GM21737 (cell line): ENCODE data around the gene UBXN11.
"Not testable (repeated sequence)": the region's sequence is repeated elsewhere in the genome, so short reads cannot be mapped to it uniquely, and the experiment has no call there.

Experiments used
- ATAC-seq: cut with Tn5 transposase; IDR thresholded peaks from one replicate; pipeline ENCODE4 v1.9.1; 2021; ENCODE audit warnings: mild to moderate bottlenecking, moderate library complexity; ENCODE audit not compliant: unreplicated experiment

Gene UBXN11

DNA sequence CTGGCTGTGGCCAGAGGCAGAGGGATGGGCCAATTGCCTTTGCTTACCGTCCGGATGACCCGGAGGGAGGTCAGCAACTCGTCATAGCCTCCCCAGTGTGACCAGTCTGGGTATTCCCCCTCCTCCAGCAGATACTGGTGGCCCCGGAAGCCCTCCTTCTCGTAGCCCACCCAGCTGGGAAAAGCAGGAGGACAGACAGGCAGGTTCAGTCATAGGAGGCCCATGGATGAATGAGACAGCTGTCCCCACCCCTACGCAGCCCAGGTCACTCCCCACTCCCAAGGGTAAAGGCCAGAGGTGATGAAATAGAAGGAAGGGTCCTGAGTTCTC lies 30.7 kb upstream of the UBXN11 start:
- no peak for ATAC-seq

DNA sequence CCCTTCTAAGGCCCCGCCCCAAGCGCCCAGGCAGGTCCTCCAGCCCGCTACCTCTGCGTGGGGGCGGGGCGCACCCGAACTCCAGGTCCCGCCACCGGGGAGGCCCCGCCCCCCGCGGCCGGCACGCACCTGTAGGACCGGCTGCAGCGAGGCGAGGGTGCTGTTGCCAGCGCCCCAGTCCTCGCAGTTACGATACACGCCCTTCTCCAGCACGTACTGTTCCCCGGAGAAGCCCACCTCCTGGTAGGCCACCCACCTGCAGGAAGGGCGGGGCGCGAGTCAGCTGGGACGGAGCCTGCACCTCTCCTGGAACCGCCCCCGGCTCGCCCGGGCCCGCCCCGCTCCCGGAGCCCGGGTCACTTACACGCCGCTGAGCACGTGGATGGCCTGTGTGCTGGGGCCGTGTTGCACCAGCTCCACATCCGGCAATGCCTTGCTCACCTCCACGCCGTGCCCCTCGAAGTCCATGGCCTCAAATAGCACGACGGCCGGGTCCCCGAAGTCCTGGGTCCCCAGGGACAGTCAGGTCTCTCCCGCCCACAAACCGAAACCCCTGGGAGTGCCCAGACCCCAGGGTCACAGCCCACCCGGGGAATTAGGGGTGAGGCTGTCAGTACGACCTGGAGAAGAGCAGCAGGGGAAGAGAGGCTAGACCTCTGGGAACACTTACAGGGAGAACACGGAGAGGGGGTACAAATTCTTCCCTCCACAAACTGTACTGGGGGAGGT lies 30.2 kb upstream of the UBXN11 start:
- ATAC-seq = peak; percentile 79

DNA sequence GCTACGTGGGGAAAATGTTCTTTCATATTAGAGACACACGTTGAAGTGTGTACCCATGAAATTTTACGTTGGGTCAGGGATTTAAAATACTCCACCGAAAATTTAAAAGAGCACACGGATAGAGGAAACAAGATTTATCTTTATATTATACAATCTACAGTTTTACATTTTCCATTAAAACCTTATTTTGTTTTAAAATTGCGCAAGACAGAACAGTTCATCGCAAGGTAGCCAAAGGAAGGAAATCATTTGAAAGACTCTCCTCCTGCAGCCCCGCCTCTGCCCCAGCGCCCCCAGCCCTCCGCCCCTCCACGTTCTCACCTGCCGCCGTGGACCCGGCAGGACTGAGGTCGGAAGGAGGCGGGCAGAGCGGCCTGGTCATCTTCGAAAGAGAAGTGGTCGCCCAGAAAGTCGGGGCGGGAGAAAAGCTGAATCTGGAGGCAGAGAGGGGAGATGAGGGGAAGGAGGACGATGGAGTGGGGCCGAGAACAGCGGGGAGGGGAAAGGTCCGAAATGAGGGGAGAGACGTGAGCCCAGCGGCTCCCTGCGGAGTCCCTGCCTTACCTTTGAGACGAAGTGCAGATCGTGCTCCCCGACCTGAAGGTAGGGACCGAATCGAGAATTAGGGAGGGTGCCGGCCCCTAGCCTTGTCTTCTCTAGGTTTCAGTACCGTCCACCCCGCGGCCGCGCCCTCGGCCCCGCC lies 29.5 kb upstream of the UBXN11 start:
- no peak for ATAC-seq

DNA sequence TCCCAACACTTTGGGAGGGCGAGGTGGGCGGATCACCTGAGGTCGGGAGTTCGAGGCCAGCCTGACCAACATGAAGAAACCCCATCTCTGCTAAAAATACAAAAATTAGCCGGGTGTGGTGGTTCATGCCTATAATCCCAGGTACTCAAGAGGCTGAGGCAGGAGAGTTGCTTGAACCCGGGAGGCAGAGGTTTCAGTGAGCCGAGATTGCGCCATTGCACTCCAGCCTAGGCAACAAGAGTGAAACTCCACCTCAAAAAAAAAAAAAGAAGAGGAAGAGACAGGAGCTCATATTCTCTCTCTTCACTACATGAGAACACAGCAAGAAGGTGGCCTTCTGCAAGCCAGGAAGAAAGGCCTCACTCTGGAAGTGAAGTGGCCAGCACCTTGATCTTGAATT lies 26.9 kb upstream of the UBXN11 start:
- not testable (repeated sequence) for ATAC-seq

DNA sequence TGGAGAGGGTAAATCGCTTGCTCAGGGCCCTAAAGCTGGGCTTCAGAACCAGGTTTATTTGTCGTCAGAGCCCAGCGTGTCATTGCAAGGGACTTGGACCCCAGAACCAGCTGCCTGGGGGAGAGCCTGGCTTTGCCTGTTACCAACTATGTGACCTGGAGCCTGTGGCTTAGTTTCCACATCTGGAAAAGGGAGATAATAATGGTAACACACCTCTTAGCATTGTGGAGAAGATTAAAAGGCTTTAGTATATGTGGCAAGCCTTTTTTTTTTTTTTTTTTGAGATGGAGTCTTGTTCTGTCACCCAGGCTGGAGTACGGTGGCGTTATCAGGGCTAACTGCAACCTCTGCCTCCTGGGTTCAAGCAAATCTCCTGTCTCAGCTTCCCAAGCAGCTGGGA lies 23.8 kb upstream of the UBXN11 start:
- ATAC-seq = no peak

DNA sequence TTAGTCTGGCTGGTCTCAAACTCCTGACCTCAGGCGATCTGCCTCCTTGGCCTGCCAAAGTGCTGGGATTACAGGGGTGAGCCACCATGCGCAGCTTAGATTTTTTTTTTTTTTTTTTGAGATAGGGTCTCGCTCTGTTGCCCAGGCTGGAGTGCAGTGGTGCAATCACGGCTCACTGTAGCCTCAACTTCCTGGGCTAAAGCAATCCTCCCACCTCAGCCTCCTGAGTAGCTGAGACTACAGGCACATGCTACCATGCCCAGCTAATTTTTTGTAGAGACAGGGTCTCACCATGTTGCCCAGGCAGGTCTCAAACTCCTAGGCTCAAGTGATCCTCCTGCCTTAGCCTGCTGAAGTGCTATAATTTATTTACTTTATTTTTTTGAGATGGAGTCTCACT lies 22.9 kb upstream of the UBXN11 start:
- ATAC-seq = not testable (repeated sequence)

DNA sequence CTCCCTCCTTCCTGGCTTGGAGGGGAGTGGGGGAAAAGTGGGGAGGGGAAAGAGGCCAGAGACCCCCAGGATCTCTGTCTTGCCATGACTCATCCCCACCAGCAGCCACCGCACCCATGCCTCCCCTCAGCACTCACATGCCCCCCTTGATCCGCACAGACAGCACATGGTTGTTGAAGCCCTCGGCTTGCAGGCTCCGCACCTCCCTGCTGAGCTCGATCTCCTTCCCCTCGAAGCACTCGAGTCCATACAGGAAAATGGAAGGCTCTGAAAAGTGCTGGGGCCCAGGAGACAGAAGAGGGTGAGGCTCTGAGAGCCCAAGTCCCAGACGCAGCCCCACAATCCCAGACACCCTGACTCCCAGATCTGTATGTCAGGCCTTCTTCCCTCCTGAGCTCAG lies 22.2 kb upstream of the UBXN11 start:
- no peak for ATAC-seq

DNA sequence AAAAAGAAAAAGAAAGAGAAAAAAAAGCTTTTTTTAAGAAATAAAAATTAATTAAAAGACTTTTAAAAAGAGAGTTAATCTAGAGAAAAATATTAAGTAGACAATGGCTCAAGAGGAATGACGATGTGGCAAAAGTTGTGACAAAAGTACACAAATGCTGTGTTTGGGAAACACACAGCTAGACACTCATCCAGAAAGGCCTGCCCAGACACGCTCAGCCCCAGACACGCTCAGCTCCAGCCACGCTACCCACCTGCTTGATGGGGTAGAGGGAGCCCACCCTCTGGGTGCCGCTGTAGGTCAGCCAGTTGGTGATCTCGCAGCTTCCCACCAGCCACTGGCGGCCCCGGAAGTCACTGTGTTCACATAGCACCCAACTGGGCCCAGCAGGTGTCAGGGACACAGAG lies 21.5 kb upstream of the UBXN11 start:
- no peak for ATAC-seq

DNA sequence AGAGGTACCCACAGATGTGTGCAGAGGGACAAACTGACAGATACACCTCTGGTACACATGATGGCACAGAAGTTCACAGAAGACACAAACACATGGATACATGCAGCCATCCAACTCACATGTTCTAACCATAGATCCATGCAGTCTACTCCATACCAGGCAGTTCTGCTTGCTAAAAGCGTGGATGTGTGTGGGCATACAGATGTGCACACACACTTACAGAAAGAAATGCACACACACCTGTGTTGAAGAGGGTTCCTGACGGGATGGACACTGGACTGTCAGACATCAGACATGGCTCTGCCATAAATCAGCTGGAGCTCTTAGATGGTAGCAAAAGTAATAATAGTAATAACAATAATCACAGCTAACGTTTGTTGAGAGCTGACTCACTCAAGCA lies 18.1 kb upstream of the UBXN11 start:
- no peak for ATAC-seq

DNA sequence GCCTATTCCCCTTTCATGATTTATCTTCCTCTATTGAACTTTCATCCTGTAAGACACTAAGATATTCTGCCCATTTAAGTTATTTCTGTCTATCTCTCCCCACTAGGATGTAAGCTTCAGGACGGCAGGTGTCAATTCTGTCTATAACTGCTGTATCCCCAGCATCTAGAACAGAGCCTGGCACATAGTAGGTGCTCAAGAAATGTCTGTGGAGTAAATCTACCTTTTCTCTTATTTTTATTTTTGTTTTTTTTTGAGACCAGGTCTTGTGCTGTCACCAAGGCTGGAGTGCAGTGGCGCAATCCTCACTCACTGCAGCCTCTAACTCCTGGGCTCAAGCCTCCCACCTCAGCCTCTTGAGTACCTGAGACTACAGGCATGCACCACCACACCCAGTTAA lies 16.9 kb upstream of the UBXN11 start:
- no peak for ATAC-seq

DNA sequence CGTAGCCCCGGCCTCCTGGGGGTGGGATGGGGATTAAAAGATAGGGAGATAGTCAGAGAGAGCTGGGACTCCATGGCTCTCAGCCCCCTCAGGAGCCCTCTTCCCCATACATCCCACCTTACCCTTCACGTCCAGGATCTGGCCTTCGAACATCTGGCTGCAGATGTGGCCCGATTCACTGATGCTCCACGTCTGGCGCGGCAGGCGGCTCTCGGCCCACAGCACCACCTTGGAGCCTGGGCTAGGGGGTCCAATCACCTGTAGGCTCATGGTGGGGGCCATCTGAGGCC lies 15.6 kb upstream of the UBXN11 start:
- ATAC-seq = no peak

DNA sequence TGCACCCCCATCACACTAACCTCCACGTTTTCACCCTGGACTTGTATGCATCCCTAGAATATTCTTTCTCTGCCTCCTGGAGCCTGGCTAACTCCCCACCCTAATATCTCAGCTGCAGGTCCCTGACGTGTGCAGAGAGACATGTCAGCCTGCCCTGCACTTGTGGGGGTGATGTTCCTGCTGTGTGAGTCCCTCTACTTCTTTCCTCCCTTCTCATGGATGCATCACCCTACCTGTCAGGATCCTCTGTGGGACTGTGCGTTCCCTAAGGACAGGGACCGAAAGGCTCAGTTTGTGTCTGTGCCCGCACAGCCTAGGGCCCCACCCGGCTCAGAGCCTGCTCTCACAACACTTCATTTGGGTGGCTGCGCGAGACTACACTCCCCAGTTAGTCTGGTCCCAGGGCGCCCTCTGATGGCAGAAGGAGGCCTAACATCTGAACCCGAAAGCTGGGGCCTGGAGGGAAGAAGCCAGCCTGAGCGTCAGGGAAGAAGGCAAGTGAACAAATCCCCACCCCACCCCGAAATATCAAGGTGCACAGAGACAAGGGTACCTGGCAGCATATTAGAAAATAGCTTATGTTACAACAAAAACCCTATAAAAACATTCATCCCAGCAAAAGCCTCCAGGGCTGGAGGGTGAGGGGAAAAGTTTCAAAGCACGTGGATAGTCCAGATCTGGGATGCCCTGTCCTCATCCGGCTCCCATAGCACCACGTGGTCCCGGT lies 15.0 kb upstream of the UBXN11 start:
- no peak for ATAC-seq

DNA sequence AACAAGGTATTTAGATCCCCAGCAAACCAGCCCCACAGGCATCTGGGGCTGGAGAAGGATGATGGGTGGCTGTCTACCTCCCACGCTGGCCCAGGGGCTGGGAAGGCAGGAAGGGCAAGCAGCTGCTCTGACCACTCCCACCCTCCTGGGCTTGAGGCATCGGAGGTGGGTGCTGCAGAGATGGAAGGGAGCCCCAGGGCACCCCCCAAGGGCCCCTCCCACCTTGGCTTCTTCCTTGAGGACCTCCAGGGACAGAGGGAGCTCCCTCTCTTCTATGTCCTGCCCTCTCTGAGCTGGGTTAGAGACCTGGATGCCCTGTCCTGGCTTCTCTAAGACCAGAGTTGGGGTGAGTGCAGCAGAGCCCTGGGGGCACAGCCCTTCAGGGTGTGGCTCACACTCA lies 14.5 kb upstream of the UBXN11 start:
- ATAC-seq = no peak

DNA sequence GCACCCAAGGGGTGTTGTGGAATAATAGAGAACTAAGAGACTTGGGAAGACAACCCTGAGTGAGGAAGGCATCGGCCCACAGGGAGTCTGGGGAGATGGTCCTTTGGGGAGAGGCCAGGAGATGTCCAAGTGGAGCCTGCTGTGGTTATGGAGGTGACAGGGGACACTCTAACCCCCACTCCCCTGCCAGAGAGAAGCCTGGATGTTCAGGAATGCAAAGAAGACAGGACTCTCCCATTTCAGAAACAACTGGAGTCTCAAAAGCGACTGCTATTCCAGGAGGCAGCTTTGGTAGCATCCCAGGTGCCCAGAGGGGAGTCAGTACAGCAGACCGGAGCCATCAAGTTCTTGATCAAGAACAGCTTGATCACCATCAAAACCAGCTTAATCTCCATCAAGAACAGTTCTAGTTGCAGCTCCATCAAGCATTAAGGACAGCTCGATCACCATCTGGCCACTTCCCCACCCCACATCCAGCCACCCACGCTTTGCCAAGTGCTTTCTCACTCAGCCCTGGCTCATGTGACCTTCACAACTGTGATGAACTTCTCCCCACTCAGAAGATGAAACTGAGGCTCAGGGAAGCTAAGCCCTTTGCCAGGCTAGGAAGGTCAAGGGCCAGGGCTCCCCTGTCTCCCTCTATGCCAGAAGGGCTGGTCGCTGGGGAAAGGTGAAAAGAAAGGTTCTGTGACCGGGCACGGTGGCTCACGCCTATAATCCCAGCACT lies 12.1 kb upstream of the UBXN11 start:
- no peak for ATAC-seq

DNA sequence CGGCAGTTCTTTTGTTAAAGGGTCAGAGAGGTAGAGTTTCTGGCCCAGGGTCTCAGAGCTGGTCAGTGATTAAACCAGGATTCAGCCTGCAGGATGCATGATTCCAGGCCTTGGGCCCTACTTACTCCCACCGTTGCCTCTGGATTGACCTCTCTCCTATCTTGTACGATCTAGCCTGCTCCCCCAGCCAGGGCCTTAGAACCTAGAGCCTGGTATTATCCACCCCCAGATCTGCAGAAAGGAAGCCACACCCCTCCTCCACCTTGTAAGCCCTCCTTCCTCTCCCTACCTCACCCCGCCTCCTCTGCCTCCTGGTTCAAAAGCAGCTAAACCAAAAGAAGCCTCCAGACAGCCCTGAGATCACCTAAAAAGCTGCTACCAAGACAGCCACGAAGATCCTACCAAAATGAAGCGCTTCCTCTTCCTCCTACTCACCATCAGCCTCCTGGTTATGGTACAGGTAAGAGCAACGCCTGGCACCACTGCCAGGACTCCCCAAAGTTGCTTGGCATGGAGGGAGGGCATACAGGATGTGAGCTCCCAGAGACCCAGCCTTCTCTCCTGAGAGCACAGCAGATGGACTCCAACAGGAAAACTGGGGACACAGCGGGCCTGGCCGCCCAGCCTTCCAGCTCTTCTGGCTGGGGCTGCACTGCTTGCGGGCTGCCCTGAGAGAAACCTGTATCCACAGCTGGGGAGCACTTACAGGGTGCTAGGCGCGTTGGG lies 11.3 kb upstream of the UBXN11 start, which contains the start of gene CD52:
CD52 (plus strand) TSS at position 347 of the 726 bp plus-strand sequence; CDS start at position 407, 60 bp downstream.
- peak; percentile 41 for ATAC-seq

DNA sequence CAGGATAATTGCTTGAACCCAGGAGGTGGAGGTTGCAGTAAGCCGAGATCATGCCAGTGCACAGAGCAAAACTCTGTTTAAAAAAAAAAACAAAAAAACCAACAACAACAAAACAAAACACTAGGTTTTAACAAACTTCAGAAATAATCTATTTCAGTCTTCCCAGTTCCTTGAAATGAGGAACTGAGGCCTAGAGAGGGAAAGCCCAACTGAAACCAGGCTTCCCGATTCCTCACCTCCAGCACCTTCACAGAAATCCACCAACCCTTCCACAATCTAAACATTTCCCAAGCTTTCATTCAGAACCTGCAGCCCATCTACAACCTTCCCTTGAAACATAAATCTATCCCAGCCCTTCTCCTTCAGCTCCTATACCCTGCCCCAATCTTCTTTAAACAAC lies 10.7 kb upstream of the UBXN11 start:
- no peak for ATAC-seq

DNA sequence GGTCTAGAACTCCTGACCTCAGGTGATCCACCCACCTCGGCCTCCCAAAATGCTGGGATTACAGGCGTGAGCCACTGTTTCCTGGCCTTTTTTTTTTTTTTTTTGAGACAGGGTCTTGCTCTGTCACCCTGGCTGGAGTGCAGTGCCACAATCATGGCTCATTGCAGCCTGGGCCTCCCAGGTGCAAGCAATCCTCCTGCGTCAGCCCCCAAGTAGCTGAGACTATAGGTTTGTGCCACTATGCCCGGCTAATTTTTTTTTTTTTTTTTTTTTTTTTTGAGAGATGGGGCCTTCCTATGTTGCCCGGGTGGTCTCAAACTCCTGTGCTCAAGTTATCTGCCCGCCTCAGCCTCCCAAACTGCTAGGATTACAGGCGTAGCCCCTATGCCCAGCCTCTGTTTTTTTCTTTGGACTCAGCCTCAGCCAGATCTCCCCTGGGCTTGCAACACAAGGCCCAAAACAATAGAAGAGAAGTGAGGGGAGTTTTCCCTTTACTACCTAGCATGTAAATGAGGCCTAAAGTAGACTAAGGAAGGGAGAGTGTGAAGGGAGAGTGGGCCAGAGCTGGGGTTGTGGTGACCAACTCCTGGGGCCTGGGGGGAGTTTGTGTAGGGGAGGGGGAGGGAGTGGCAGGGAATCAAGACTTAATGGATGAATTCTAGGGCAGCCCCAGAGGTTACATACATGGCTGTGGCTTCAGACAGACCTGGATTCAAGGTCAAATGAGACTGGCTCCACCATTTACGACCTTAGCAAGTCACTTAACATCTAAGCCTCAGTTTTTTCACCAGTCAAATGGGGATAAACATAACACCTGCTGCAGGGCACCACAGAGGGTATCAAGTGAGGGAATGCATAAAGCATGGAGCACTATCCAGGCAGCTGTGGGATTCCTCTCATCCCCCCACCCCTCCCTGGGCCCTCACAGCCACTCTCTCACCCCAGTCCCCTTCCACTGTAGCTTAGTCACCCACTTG lies 9.7 kb upstream of the UBXN11 start:
- ATAC-seq = no peak

DNA sequence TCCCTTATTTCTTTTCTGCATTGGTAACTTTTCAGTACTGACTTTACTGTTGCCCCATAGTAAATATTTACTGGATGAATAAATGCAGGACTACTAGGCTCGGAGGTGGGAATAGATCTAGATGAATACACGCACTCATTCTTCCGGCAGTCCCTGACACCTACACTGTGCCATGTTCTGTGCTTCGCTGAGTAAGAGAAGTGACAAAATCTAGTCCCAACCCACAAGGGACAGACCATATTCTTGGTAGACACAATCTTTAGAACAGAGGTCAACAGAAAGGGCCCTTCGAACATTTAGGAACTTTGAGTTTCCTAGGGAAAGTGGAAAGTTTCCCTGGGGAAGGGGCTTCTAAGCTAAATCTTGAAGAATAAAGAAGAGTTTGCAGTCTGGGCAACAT lies 8.1 kb upstream of the UBXN11 start:
- ATAC-seq = no peak

DNA sequence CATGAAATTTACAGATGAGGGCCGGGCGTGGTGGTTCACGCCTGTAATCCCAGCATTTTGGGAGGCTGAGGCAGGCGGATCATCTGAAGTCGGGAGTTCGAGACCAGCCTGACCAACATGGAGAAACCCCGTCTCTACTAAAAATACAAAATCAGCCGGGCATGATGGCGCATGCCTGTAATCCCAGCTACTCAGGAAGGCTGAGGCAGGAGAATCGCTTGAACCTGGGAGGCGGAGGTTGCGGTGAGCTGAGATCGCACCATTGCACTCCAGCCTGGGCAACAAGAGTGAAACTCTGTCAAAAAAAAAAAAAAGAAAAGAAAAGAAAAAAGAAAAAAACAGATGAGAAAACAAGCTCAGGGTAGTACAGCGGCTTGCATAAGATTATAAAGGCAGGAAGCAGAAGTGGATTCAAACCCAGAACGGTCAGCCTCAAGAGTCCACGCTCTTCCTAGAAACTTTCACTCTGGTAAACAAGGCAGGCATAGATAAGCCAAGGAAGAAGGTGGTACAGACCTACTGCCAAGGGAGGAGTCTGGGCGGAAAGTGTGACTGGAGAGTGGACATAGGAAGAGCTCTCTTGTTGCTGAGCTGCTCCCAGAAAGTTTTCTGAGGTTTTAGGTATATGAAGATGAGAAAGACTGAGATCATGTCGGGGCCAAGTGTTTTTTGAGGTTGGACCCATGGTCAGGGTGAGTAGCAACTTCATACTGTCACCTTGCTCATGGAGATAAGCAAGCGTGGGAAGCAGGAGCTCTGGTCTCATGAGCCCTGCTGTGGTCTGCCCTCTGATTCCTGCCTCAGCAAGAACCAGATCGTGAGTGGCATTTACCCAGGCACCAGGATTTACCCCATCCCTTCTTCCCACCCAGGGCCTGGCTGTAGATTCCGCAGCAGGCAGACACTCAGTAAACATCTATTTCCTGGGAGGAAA lies 1.8 kb upstream of the UBXN11 start:
- not testable (repeated sequence) for ATAC-seq
